C1 segment of cervical spinal cord (tissue), 14 donors: ENCODE results near the gene TINAG.

ENCODE experiments used
- DNase-seq, 14 donors: peaks; one replicate each; lab custom pipeline; 2025; lab: John Stamatoyannopoulos, UW

Gene TINAG

DNA sequence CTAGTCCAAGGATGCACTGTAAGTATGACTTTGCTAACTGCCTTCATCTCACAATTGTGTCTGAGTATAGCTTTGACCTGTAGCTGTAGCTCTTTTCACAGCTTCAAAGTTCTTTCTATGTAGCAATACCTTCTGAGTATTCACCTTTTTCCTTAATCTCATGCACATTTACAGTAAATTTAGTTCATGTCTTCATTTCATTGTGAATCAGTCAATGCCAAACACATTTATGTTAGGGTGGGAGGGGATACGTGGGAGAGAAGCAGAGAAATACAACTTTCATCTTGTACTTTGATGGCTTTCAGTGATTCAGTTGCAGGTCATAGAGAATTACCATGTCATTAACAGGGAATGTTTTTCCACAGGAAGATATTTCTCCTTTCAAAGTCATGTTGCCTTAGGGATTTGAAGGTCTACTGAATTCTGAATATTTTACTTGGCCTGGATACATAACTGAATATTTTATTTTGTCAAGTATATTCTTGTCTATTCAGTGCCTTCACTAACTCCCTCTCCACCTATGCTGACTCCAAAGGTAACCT is 119.2 kb downstream of the TINAG start:
- DNase-seq = no peak

DNA sequence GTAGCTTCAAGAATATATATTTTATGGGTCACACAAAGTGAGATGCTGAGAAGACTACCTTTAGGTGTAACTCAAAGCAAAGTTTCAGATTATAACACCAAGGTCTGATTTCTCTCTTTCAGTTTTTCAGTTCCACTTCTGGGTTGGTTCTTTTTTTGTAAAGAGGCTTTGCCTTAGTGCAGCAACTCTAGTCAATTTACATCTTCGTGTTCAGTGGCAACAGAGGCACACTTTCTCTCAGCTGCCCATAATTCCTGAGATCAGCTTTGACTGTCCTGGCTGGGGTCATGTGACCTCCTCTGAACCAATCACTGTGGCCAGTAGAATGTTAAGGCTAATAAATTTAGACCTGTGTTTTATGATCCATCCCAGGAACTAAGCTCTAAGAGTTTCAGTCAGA is 120.2 kb downstream of the TINAG start:
- no peak for DNase-seq

DNA sequence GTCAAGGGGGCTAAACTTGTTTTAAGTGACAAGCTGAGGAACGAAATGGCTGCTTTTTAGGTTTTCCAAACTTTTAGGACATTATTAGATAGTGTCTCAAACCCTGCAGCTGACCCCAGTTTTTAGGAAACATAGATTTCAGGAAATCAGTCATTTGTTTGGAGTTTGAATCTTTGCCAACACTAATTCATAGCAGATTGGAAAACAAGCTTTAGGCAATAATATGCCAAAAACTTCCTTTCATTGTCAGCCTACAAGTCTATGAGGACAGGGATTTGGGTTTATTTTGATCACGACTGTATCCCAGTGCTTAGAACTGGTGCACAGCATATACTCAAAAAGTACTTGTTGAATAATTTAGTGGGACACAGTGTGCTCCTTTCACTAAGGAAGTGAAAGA is 123.2 kb downstream of the TINAG start:
- no peak for DNase-seq
